K562 (cell line): Measurements from ENCODE around the gene TRPM8. TPM values are rescaled to one million over a fixed set of nuclear protein-coding genes. Genes with fewer than 3 reads are reported as not detected.

Experiments
- ATAC-seq: fragments of 200-7000 bp; cut with Tn5 transposase; 3 replicates; pipeline ENCODE4 v1.9.1; 2020; ENCODE audit warnings: moderate library complexity
- BruUV-seq: library from RNA; stranded (reverse); fragments of 400-500 nt; replicated peaks from 2 replicates; lab custom pipeline; 2021; lab: Mats Ljungman, UMichigan
- CTCF ChIA-PET: fragments of 300-600 bp; formaldehyde crosslinking; extraction: SDS; loops from one replicate; lab custom pipeline; 2021; ENCODE audit warnings: low intra/inter-chr PET ratio; lab: Yijun Ruan, JAX
- POLR2A ChIA-PET: fragments of 300-600, 350-650 bp; sonication (Branson Sonifier 250); formaldehyde crosslinking; extraction: SDS; loops from one replicate; lab custom pipeline; 2021; ENCODE audit warnings: antibody characterized with exemption, inconsistent platforms; lab: Yijun Ruan, JAX
- DNase-seq, 4 experiments: peaks; one replicate each; pipeline versions ENCODE4 v3.0.0 to v3.0.0-alpha.2; 2011 to 2018; ENCODE audit warnings: low spot score in 3 of 4, mixed read lengths in 3 of 4; ENCODE audit errors: extremely low read depth in 1 of 4
- FAIRE-seq: peaks from 2 replicates; lab custom pipeline; 2011; peaks lifted over from hg19 to GRCh38; lab: Jason Lieb, UNC
- H2AFZ ChIP-seq: 2 replicates; pipeline ENCODE4 v1.6.0; 2011; ENCODE audit warnings: low read depth, low read length, control low read depth, inconsistent platforms
- H3K27ac ChIP-seq: fragments of 200-600 bp; 3 replicates; pipeline ENCODE4 v1.8.0; 2011; ENCODE audit warnings: low read depth, mild to moderate bottlenecking, control low read depth, inconsistent platforms, low read length, moderate library complexity, mixed read lengths; ENCODE audit errors: extremely low read depth
- H3K27me3 ChIP-seq, 2 experiments: fragments of 300-600 bp in 1 of 2; 2 replicates in 1 of 2; 3 replicates in 1 of 2; pipeline versions ENCODE4 v1.6.0 to v1.8.0; 2011; ENCODE audit warnings: inconsistent platforms in 2 of 2, low read length in 2 of 2, mild to moderate bottlenecking in 1 of 2, mixed read lengths in 1 of 2, moderate library complexity in 1 of 2; ENCODE audit not compliant: control insufficient read depth in 2 of 2, insufficient read depth in 2 of 2
- H3K36me3 ChIP-seq: fragments of 300-600 bp; 3 replicates; pipeline ENCODE4 v1.8.0; 2011; ENCODE audit warnings: mild to moderate bottlenecking, low read length, inconsistent platforms; ENCODE audit not compliant: control insufficient read depth, insufficient read depth
- H3K4me1 ChIP-seq, 2 experiments: fragments of 200-600 bp in 1 of 2; replicated peaks in 1 of 2; 2 replicates in 1 of 2; 3 replicates in 1 of 2; pipeline versions ENCODE4 v1.5.1 to v1.8.0; 2011; ENCODE audit warnings: inconsistent platforms in 2 of 2, low read length in 2 of 2, mild to moderate bottlenecking in 1 of 2, mixed read lengths in 1 of 2, moderate library complexity in 1 of 2; ENCODE audit not compliant: control insufficient read depth in 2 of 2, insufficient read depth in 2 of 2
- H3K4me2 ChIP-seq: 2 replicates; pipeline ENCODE4 v1.6.1; 2011; ENCODE audit warnings: low read length, control low read depth, inconsistent platforms, mixed read lengths; ENCODE audit not compliant: insufficient read depth
- H3K4me3 ChIP-seq: fragments of 200-600 bp; sonication (generic), shearing (Covaris generic); 2 replicates; pipeline ENCODE4 v1.5.1; 2016; ENCODE audit warnings: control low read depth, inconsistent platforms
- H3K79me2 ChIP-seq: fragments of 200-600 bp; 3 replicates; pipeline ENCODE4 v1.8.0; 2011; ENCODE audit warnings: low read length, inconsistent platforms; ENCODE audit not compliant: control insufficient read depth, insufficient read depth
- H3K9ac ChIP-seq, 2 experiments: 2 replicates each; pipeline versions ENCODE4 v1.6.0 to v1.6.1; 2011; ENCODE audit warnings: low read depth in 2 of 2, low read length in 2 of 2, control low read depth in 1 of 2, inconsistent platforms in 1 of 2, mild to moderate bottlenecking in 1 of 2, mixed read lengths in 1 of 2; ENCODE audit not compliant: insufficient read depth in 1 of 2
- H3K9me1 ChIP-seq: one replicate; pipeline ENCODE4 v1.6.0; 2011; ENCODE audit warnings: inconsistent platforms, mild to moderate bottlenecking, low read length, moderate library complexity; ENCODE audit not compliant: control insufficient read depth, insufficient read depth
- H3K9me3 ChIP-seq: replicated peaks from 2 replicates; pipeline ENCODE4 v1.5.1; 2011; ENCODE audit warnings: low read depth, low read length, inconsistent platforms; ENCODE audit not compliant: control insufficient read depth, insufficient read depth
- H4K20me1 ChIP-seq: replicated peaks from 2 replicates; pipeline ENCODE4 v1.6.1; 2011; ENCODE audit warnings: low read length, inconsistent platforms, mixed read lengths; ENCODE audit not compliant: control insufficient read depth, insufficient read depth
- HNRNPUL1 ChIP-seq: fragments of 200-400 bp; formaldehyde crosslinking; IDR thresholded peaks from 2 replicates; pipeline ENCODE4 v1.6.1; 2017; ENCODE audit warnings: low read length
- NFIX ChIP-seq: fragments of 250-450 bp; sonication (Bioruptor Pico); IDR thresholded peaks from 2 replicates; pipeline ENCODE4 v1.4.0; 2020; ENCODE audit warnings: low read depth, mild to moderate bottlenecking, moderate library complexity
- NR3C1 ChIP-seq: sonication (generic); formaldehyde crosslinking; IDR thresholded peaks from 2 replicates; pipeline ENCODE4 v1.8.1; 2022; ENCODE audit warnings: missing genetic modification reagents
- NR4A1 ChIP-seq, 2 experiments: fragments of 250-450 bp in 1 of 2; fragments of 450-650 bp in 1 of 2; sonication (Bioruptor Pico) in 1 of 2; IDR thresholded peaks; 2 replicates each; pipeline versions ENCODE4 v1.4.0 to v1.6.1; 2016 to 2020; ENCODE audit warnings: mild to moderate bottlenecking in 2 of 2, missing compliant biosample characterization in 1 of 2, missing genetic modification characterization in 1 of 2, moderate library complexity in 1 of 2
- SIRT6 ChIP-seq: IDR thresholded peaks from one replicate; pipeline ENCODE4 v1.6.1; 2012; ENCODE audit warnings: low read depth, mild to moderate bottlenecking, control low read depth, inconsistent platforms, low read length, moderate library complexity
- ZBTB1 ChIP-seq: sonication (generic); formaldehyde crosslinking; IDR thresholded peaks from 2 replicates; pipeline ENCODE4 v1.8.1; 2023; ENCODE audit warnings: missing genetic modification reagents, low read depth, mild to moderate bottlenecking, borderline replicate concordance
- ZEB2 ChIP-seq: fragments of 450-650 bp; IDR thresholded peaks from 2 replicates; pipeline ENCODE4 v1.6.1; 2016
- WGBS: fragments of 100-300 bp; shearing (Covaris generic); methylation state at CpG from one replicate; pipeline ENCODE4 v1.1.6; 2016; ENCODE audit warnings: low coverage, mixed read lengths; ENCODE audit not compliant: insufficient coverage; ENCODE audit errors: missing lambda C conversion rate; 5-methylcytosine and 5-hydroxymethylcytosine counted together
- in situ Hi-C: fragments of 300-500 bp; cut with MboI; formaldehyde crosslinking; loops from 4 replicates; pipeline ENCODE4 v1.15.0; 2018; ENCODE audit warnings: inconsistent platforms, mixed read lengths
- intact Hi-C: fragments of 100-400 bp; cut with micrococcal nuclease; formaldehyde crosslinking; loops from 2 replicates; pipeline ENCODE4 v1.14.2; 2022
- polyA plus RNA-seq, 8 experiments: library from polyadenylated mRNA; depleted of rRNA in 4 of 8; stranded (reverse) in 5 of 8; unstranded in 3 of 8; fragments of >200 nt; fragmentation: Nextera tagmentation in 2 of 8; fragmentation: Illumina TruSeq in 1 of 8; extraction: Ambion mirVana in 2 of 8; extraction: Trizol in 1 of 8; gene quantifications; 2 replicates each; pipeline versions ENCODE4 v1.2.1 to v1.2.3, GENCODE V29; 2011 to 2014; ENCODE audit warnings: inconsistent platforms in 1 of 8, missing spikeins in 1 of 8
- total RNA-seq, 7 experiments: library from RNA; depleted of rRNA in 6 of 7; stranded (reverse); fragments of >200 nt in 6 of 7; fragmentation: Illumina TruSeq in 2 of 7; extraction: Trizol in 2 of 7; gene quantifications; 2 replicates each; pipeline versions ENCODE4 v1.2.1 to v1.2.3, GENCODE V29; 2011 to 2021; ENCODE audit warnings: low replicate concordance in 1 of 7
- TF ChIP-seq, protein P1 (sequence below): fragments of 450-650 bp; IDR thresholded peaks from 2 replicates; pipeline ENCODE4 v1.6.1; 2017; ENCODE audit warnings: antibody characterized with exemption, mild to moderate bottlenecking

The TRPM8 gene
- total and polyA plus RNA-seq, 9 of the 15 experiments (the other 6 are each of a cell fraction or from before 2014, with no cell fraction given), result not detected

DNA sequence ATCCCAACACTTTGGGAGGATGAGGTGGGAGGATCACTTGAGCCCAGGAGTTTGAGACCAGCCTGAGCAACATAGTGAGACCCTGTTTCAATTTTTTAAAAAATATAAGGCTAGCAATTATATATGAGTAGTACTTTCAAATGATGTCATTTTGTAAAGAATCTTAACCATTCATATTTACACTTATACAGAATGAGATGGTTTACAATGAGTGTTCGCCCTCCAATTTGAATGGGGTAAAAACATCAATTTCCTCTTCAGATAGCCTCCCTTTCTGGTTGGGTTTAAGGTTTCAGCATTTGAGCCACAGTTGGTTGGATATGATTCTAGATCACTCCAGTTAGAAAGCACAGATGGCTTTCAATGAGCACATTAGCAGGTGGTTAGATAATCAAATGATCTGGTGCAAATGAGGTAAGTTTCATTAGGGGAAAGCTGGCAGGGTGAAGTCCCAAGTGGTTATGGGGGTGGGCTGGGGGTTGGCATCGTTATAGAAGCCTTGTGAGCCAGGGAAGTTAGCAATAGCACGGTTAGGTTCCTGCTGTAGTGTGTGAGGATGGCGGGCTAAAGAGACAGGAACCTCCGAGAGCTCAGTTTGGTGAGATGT lies 63.9 kb downstream of the TRPM8 start:
- Histone ChIP-seq H3K27ac (no peak overlapping the region), H3K36me3 (no peaks in the 10 kb centered on the region), H3K4me1 (no peaks in the 10 kb centered on the region), H2AFZ (no peak overlapping the region), H3K9me3 (no peaks in the 10 kb centered on the region), H3K79me2 (no peaks in the 10 kb centered on the region), H3K4me3 (no peak overlapping the region), H3K4me2 (no peak overlapping the region), H4K20me1 (no peaks in the 10 kb centered on the region), H3K9me1 (no peaks in the 10 kb centered on the region), H3K27me3 (peaks cover 4 to 16% of the 10 kb centered on the region in 2 experiments; a peak in 4 of 5 replicates), H3K9ac (no peak overlapping the region)
- intact Hi-C loops (no loop called here), in situ Hi-C loops (no loop called here)
- ChIA-PET POLR2A (interaction anchor here (0.7 kb wide), 1 partner anchor 167 kb away, joined by 4 read pairs; no protein-coding TSS in a partner anchor), CTCF (no interaction called here)
- FAIRE-seq, result no peak
- ATAC-seq, result no peak
- WGBS, result 6% methylated on average over 5 of the region's 5 CpGs
- no TSS peak for BruUV-seq
- TF ChIP-seq NR3C1 (CRISPR knock-in tag), result no peak
- TF ChIP-seq, protein P1, sequence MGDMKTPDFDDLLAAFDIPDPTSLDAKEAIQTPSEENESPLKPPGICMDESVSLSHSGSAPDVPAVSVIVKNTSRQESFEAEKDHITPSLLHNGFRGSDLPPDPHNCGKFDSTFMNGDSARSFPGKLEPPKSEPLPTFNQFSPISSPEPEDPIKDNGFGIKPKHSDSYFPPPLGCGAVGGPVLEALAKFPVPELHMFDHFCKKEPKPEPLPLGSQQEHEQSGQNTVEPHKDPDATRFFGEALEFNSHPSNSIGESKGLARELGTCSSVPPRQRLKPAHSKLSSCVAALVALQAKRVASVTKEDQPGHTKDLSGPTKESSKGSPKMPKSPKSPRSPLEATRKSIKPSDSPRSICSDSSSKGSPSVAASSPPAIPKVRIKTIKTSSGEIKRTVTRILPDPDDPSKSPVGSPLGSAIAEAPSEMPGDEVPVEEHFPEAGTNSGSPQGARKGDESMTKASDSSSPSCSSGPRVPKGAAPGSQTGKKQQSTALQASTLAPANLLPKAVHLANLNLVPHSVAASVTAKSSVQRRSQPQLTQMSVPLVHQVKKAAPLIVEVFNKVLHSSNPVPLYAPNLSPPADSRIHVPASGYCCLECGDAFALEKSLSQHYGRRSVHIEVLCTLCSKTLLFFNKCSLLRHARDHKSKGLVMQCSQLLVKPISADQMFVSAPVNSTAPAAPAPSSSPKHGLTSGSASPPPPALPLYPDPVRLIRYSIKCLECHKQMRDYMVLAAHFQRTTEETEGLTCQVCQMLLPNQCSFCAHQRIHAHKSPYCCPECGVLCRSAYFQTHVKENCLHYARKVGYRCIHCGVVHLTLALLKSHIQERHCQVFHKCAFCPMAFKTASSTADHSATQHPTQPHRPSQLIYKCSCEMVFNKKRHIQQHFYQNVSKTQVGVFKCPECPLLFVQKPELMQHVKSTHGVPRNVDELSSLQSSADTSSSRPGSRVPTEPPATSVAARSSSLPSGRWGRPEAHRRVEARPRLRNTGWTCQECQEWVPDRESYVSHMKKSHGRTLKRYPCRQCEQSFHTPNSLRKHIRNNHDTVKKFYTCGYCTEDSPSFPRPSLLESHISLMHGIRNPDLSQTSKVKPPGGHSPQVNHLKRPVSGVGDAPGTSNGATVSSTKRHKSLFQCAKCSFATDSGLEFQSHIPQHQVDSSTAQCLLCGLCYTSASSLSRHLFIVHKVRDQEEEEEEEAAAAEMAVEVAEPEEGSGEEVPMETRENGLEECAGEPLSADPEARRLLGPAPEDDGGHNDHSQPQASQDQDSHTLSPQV, result no peak
- no peak for TF ChIP-seq SIRT6
- TF ChIP-seq NR4A1 (CRISPR knock-in tag; IDR thresholded peaks at IDR 0.05), result no peak
- no peak for TF ChIP-seq NR4A1 (tag; IDR thresholded peaks at IDR 0.05)
- no peak for TF ChIP-seq NFIX (CRISPR knock-in tag)
- TF ChIP-seq ZBTB1 (CRISPR knock-in tag), result no peak
- TF ChIP-seq HNRNPUL1, result no peak
- TF ChIP-seq ZEB2, result no peak
- no peak for DNase-seq
